ENCODE data around the gene PLD5.

PLD5 gene

GRCh38 chr1:242086706-242087105 is 437.8 kb downstream of the PLD5 start:
- Histone ChIP-seq H3K4me1 (ENCODE audit: insufficient read depth, low read length, severe bottlenecking) (no peaks in the 10 kb centered on the region), H3F3A (ENCODE audit: insufficient read depth, low read length) (no peaks in the 10 kb centered on the region), H2AFZ (ENCODE audit: low read length) (no peak overlapping the region), H3K79me2 (ENCODE audit: insufficient read depth, low read length) (no peaks in the 10 kb centered on the region), H3K4me3 (ENCODE audit: low read depth, low read length, poor library complexity, severe bottlenecking) (no peak overlapping the region), H4K20me1 (ENCODE audit: insufficient read depth, low read length) (no peaks in the 10 kb centered on the region), H3K27me3 (ENCODE audit: insufficient read depth, low read length) (no peaks in the 10 kb centered on the region), H3K36me3 (ENCODE audit: insufficient read depth, low read length) (no peaks in the 10 kb centered on the region), H3K4me2 (ENCODE audit: low read length) (no peak overlapping the region), H3K9ac (ENCODE audit: low read length) (no peak overlapping the region), H3K9me3 (ENCODE audit: low read length) (no peaks in the 10 kb centered on the region), H3K9me2 (ENCODE audit: low read depth, low read length) (no peaks in the 10 kb centered on the region), H3K27ac (ENCODE audit: low read depth, low read length, poor library complexity, severe bottlenecking) (no peak overlapping the region)
- TF ChIP-seq, protein P1, sequence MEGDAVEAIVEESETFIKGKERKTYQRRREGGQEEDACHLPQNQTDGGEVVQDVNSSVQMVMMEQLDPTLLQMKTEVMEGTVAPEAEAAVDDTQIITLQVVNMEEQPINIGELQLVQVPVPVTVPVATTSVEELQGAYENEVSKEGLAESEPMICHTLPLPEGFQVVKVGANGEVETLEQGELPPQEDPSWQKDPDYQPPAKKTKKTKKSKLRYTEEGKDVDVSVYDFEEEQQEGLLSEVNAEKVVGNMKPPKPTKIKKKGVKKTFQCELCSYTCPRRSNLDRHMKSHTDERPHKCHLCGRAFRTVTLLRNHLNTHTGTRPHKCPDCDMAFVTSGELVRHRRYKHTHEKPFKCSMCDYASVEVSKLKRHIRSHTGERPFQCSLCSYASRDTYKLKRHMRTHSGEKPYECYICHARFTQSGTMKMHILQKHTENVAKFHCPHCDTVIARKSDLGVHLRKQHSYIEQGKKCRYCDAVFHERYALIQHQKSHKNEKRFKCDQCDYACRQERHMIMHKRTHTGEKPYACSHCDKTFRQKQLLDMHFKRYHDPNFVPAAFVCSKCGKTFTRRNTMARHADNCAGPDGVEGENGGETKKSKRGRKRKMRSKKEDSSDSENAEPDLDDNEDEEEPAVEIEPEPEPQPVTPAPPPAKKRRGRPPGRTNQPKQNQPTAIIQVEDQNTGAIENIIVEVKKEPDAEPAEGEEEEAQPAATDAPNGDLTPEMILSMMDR (IDR thresholded peaks at IDR 0.05; ENCODE audit: low read length), result no peak
- TF ChIP-seq EZH2 (IDR thresholded peaks at IDR 0.05; ENCODE audit: borderline replicate concordance, low read length), result no peak

- H3K27ac ChIP-seq (ENCODE audit: low read depth, low read length, poor library complexity, severe bottlenecking), result no peak overlapping the region
- no peak overlapping the region for H3K4me2 ChIP-seq (ENCODE audit: low read length)
- no peak for TF ChIP-seq EZH2 (IDR thresholded peaks at IDR 0.05; ENCODE audit: borderline replicate concordance, low read length)
- TF ChIP-seq, protein P1 (IDR thresholded peaks at IDR 0.05; ENCODE audit: low read length), result no peak
- H3K27me3 ChIP-seq (ENCODE audit: insufficient read depth, low read length), result no peaks in the 10 kb centered on the region
- H3K36me3 ChIP-seq (ENCODE audit: insufficient read depth, low read length), result no peaks in the 10 kb centered on the region
- no peaks in the 10 kb centered on the region for H3F3A ChIP-seq (ENCODE audit: insufficient read depth, low read length)
- H3K9me2 ChIP-seq (ENCODE audit: low read depth, low read length), result no peaks in the 10 kb centered on the region
- H4K20me1 ChIP-seq (ENCODE audit: insufficient read depth, low read length), result no peaks in the 10 kb centered on the region
- H3K79me2 ChIP-seq (ENCODE audit: insufficient read depth, low read length), result no peaks in the 10 kb centered on the region
- H3K4me1 ChIP-seq (ENCODE audit: insufficient read depth, low read length, severe bottlenecking), result no peaks in the 10 kb centered on the region
- H3K9ac ChIP-seq (ENCODE audit: low read length), result no peak overlapping the region
- no peak overlapping the region for H2AFZ ChIP-seq (ENCODE audit: low read length)
- H3K4me3 ChIP-seq (ENCODE audit: low read depth, low read length, poor library complexity, severe bottlenecking), result no peak overlapping the region
- H3K9me3 ChIP-seq (ENCODE audit: low read length), result no peaks in the 10 kb centered on the region
These were observed 438.4 kb downstream of the PLD5 start for GRCh38 chr1:242086093-242086492.

- Histone ChIP-seq H4K20me1 (ENCODE audit: insufficient read depth, low read length) (no peaks in the 10 kb centered on the region), H3K27me3 (ENCODE audit: insufficient read depth, low read length) (no peaks in the 10 kb centered on the region), H3K79me2 (ENCODE audit: insufficient read depth, low read length) (no peaks in the 10 kb centered on the region), H3K4me1 (ENCODE audit: insufficient read depth, low read length, severe bottlenecking) (no peaks in the 10 kb centered on the region), H3K4me2 (ENCODE audit: low read length) (no peak overlapping the region), H3F3A (ENCODE audit: insufficient read depth, low read length) (no peaks in the 10 kb centered on the region), H2AFZ (ENCODE audit: low read length) (no peak overlapping the region), H3K4me3 (ENCODE audit: low read depth, low read length, poor library complexity, severe bottlenecking) (no peak overlapping the region), H3K36me3 (ENCODE audit: insufficient read depth, low read length) (no peaks in the 10 kb centered on the region), H3K9me3 (ENCODE audit: low read length) (no peaks in the 10 kb centered on the region), H3K9ac (ENCODE audit: low read length) (no peak overlapping the region), H3K27ac (ENCODE audit: low read depth, low read length, poor library complexity, severe bottlenecking) (no peak overlapping the region), H3K9me2 (ENCODE audit: low read depth, low read length) (no peaks in the 10 kb centered on the region)
- no peak for TF ChIP-seq EZH2 (IDR thresholded peaks at IDR 0.05; ENCODE audit: borderline replicate concordance, low read length)
- TF ChIP-seq, protein P1 (IDR thresholded peaks at IDR 0.05; ENCODE audit: low read length), result no peak
These were observed 440.8 kb downstream of the PLD5 start for GRCh38 chr1:242083742-242084141.

Measured in OCI-LY1 (cell line).